ENCODE data around the gene CENPF.

CENPF gene

GRCh38 chr1:214664651-214665433 is 61.8 kb downstream of the CENPF start:
- TF ChIP-seq TAF1 (IDR thresholded peaks at IDR 0.05; ENCODE audit: borderline replicate concordance, insufficient read depth, low read length) (no peak), POLR2AphosphoS5 (IDR thresholded peaks at IDR 0.05; ENCODE audit: low read depth, low read length) (no peak), SIN3A (IDR thresholded peaks at IDR 0.05; ENCODE audit: borderline replicate concordance, insufficient read depth, low read length) (no peak), REST (IDR thresholded peaks at IDR 0.05; ENCODE audit: insufficient read depth in 1 of 2, low read depth in 2 of 2, low read length in 2 of 2) (no peak), FOXP2 (optimal IDR thresholded peaks at IDR 0.05; ENCODE audit: borderline replicate concordance, extremely low read depth, extremely low read length, insufficient read depth) (no peak)

GRCh38 chr1:214665606-214666110 is 62.7 kb downstream of the CENPF start:
- TF ChIP-seq SIN3A (IDR thresholded peaks at IDR 0.05; ENCODE audit: borderline replicate concordance, insufficient read depth, low read length) (no peak), POLR2AphosphoS5 (IDR thresholded peaks at IDR 0.05; ENCODE audit: low read depth, low read length) (no peak), FOXP2 (optimal IDR thresholded peaks at IDR 0.05; ENCODE audit: borderline replicate concordance, extremely low read depth, extremely low read length, insufficient read depth) (no peak), REST (IDR thresholded peaks at IDR 0.05; ENCODE audit: insufficient read depth in 1 of 2, low read depth in 2 of 2, low read length in 2 of 2) (no peak), TAF1 (IDR thresholded peaks at IDR 0.05; ENCODE audit: borderline replicate concordance, insufficient read depth, low read length) (no peak)

GRCh38 chr1:214666674-214667073 is 63.7 kb downstream of the CENPF start:
- TF ChIP-seq SIN3A (IDR thresholded peaks at IDR 0.05; ENCODE audit: borderline replicate concordance, insufficient read depth, low read length) (no peak), FOXP2 (optimal IDR thresholded peaks at IDR 0.05; ENCODE audit: borderline replicate concordance, extremely low read depth, extremely low read length, insufficient read depth) (no peak), TAF1 (IDR thresholded peaks at IDR 0.05; ENCODE audit: borderline replicate concordance, insufficient read depth, low read length) (no peak), REST (IDR thresholded peaks at IDR 0.05; ENCODE audit: insufficient read depth in 1 of 2, low read depth in 2 of 2, low read length in 2 of 2) (no peak), POLR2AphosphoS5 (IDR thresholded peaks at IDR 0.05; ENCODE audit: low read depth, low read length) (no peak)

GRCh38 chr1:214670098-214670497 is 67.1 kb downstream of the CENPF start:
- TF ChIP-seq FOXP2 (optimal IDR thresholded peaks at IDR 0.05; ENCODE audit: borderline replicate concordance, extremely low read depth, extremely low read length, insufficient read depth) (no peak), REST (IDR thresholded peaks at IDR 0.05; ENCODE audit: insufficient read depth in 1 of 2, low read depth in 2 of 2, low read length in 2 of 2) (no peak), TAF1 (IDR thresholded peaks at IDR 0.05; ENCODE audit: borderline replicate concordance, insufficient read depth, low read length) (no peak), SIN3A (IDR thresholded peaks at IDR 0.05; ENCODE audit: borderline replicate concordance, insufficient read depth, low read length) (no peak), POLR2AphosphoS5 (IDR thresholded peaks at IDR 0.05; ENCODE audit: low read depth, low read length) (no peak)
